ENCODE measurements around the gene TMIGD1. TPM values are rescaled to one million over a fixed set of nuclear protein-coding genes. Genes with fewer than 3 reads are reported as not detected.

Gene TMIGD1
- total and polyA plus RNA-seq, 10 of the 15 experiments (the other 5 are each of a cell fraction or from before 2014, with no cell fraction given), result not detected

DNA sequence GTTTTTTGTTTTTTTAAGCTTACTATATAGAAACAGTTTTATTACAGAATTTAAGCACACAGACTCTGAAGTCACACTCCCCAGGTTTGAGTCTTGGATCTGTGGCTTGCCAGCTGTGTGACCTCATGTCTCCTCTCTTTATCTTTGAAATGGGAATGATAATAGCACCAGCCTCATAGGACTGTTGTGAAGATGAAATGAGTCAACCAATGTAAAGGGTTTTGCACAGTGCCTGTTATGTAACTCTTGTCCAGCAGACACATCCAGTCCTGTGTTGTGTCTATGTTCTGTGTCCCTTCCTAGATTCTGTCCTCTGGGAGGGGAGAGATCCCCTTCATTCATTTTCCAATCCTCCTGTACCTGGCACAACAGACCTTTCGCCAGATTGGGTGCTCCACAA lies 41.8 kb upstream of the TMIGD1 start:
- intact Hi-C loops (cut with micrococcal nuclease; ENCODE audit: unreplicated experiment), result no loop called here
- Histone ChIP-seq H3K36me3 (ENCODE audit: control insufficient read depth in 2 of 2, insufficient read depth in 2 of 2, low read length in 1 of 2) (no peaks in the 10 kb centered on the region), H4K20me1 (ENCODE audit: control insufficient read depth, insufficient read depth) (no peaks in the 10 kb centered on the region), H3K9me3 (replicated peaks; ENCODE audit: control insufficient read depth, insufficient read depth, low read length) (no peaks in the 10 kb centered on the region), H2AFZ (ENCODE audit: control insufficient read depth, low read depth, low read length) (no peak overlapping the region), H3K4me1 (ENCODE audit: control insufficient read depth, insufficient read depth, low read length) (peaks cover 28% of the 10 kb centered on the region), H3K79me2 (ENCODE audit: control insufficient read depth, insufficient read depth, low read length) (peaks cover 6% of the 10 kb centered on the region; the same call in 1 of the 2 replicates), H3K27me3 (replicated peaks in 1 of 2; ENCODE audit: control insufficient read depth in 2 of 2, insufficient read depth in 2 of 2, low read length in 1 of 2) (no peaks in the 10 kb centered on the region), H3K4me2 (ENCODE audit: control insufficient read depth, insufficient read depth) (no peak overlapping the region), H3K4me3 (no peak overlapping the region), H3K9ac (ENCODE audit: control insufficient read depth, insufficient read depth, low read length) (no peak overlapping the region), H3K27ac (ENCODE audit: control insufficient read depth, insufficient read depth) (no peak overlapping the region)
- 100% methylated on average over 1 of the region's 1 CpG for WGBS (ENCODE audit: insufficient coverage, insufficient replicate concordance, low lambda C conversion rate, missing lambda C conversion rate)
- no peak for ATAC-seq
- POLR2A ChIA-PET, result no interaction called here
- RAD21 ChIA-PET (ENCODE audit: unreplicated experiment), result interaction anchor here (1.4 kb wide), 1 partner anchor 101 kb away, joined by 6 read pairs; the partner anchor contains the start of gene GOSR1
- in situ Hi-C loops (cut with MboI), result no loop called here
- no TSS peak for BruUV-seq (replicated peaks)
- SMC1A ChIA-PET (ENCODE audit: uncharacterized antibody, unreplicated experiment), result interaction anchor here (1.3 to 2.7 kb wide), 3 partner anchors 11 to 271 kb away, joined by 3 to 22 read pairs (median 4); no protein-coding TSS in a partner anchor
- TF ChIP-seq WRNIP1 (IDR thresholded peaks at IDR 0.05; ENCODE audit: borderline replicate concordance, low read depth, low read length) (no peak), BACH1 (IDR thresholded peaks at IDR 0.05; ENCODE audit: borderline replicate concordance) (no peak), SIX5 (IDR thresholded peaks at IDR 0.05; ENCODE audit: low read depth, low read length, severe bottlenecking) (no peak), TBL1XR1 (IDR thresholded peaks at IDR 0.05; ENCODE audit: low read depth, low read length) (no peak), CHD1 (IDR thresholded peaks at IDR 0.05; ENCODE audit: low read depth, low read length) (no peak), CREB1 (IDR thresholded peaks at IDR 0.05; ENCODE audit: low read depth) (no peak), HDGF (IDR thresholded peaks at IDR 0.05) (no peak)
- TF ChIP-seq, protein P1, sequence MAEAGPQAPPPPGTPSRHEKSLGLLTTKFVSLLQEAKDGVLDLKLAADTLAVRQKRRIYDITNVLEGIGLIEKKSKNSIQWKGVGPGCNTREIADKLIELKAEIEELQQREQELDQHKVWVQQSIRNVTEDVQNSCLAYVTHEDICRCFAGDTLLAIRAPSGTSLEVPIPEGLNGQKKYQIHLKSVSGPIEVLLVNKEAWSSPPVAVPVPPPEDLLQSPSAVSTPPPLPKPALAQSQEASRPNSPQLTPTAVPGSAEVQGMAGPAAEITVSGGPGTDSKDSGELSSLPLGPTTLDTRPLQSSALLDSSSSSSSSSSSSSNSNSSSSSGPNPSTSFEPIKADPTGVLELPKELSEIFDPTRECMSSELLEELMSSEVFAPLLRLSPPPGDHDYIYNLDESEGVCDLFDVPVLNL (IDR thresholded peaks at IDR 0.05; ENCODE audit: low read depth, low read length), result no peak
- TF ChIP-seq, protein P2, sequence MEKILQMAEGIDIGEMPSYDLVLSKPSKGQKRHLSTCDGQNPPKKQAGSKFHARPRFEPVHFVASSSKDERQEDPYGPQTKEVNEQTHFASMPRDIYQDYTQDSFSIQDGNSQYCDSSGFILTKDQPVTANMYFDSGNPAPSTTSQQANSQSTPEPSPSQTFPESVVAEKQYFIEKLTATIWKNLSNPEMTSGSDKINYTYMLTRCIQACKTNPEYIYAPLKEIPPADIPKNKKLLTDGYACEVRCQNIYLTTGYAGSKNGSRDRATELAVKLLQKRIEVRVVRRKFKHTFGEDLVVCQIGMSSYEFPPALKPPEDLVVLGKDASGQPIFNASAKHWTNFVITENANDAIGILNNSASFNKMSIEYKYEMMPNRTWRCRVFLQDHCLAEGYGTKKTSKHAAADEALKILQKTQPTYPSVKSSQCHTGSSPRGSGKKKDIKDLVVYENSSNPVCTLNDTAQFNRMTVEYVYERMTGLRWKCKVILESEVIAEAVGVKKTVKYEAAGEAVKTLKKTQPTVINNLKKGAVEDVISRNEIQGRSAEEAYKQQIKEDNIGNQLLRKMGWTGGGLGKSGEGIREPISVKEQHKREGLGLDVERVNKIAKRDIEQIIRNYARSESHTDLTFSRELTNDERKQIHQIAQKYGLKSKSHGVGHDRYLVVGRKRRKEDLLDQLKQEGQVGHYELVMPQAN (conservative IDR thresholded peaks at IDR 0.05), result no peak
- TF ChIP-seq, protein P3, sequence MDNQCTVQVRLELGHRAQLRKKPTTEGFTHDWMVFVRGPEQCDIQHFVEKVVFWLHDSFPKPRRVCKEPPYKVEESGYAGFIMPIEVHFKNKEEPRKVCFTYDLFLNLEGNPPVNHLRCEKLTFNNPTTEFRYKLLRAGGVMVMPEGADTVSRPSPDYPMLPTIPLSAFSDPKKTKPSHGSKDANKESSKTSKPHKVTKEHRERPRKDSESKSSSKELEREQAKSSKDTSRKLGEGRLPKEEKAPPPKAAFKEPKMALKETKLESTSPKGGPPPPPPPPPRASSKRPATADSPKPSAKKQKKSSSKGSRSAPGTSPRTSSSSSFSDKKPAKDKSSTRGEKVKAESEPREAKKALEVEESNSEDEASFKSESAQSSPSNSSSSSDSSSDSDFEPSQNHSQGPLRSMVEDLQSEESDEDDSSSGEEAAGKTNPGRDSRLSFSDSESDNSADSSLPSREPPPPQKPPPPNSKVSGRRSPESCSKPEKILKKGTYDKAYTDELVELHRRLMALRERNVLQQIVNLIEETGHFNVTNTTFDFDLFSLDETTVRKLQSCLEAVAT (IDR thresholded peaks at IDR 0.05), result no peak
- CTCF ChIA-PET, result interaction anchor here (0.7 to 1.6 kb wide), 5 partner anchors 8 to 101 kb away, joined by 3 to 6 read pairs (median 4); no protein-coding TSS in a partner anchor
- no peak for FAIRE-seq
- DNase-seq (ENCODE audit: low read depth, low spot score), result no peak

Measured in GM12878 (cell line).